Stimulated activated CD4-positive, alpha-beta T cell treated with anti-CD3 and anti-CD28 coated beads, TNF-alpha, amount 100 ng/mL, for 24 hours (primary cell): ENCODE results near the gene LHFPL6.
"Not testable (repeated sequence)": the region's sequence is repeated elsewhere in the genome, so short reads cannot be mapped to it uniquely, and the experiment has no call there.

Source experiments
- DNase-seq, 3 experiments: peaks; one replicate each; pipeline ENCODE4 v3.0.0-alpha.2; 2020; ENCODE audit warnings: low read depth in 3 of 3

Gene LHFPL6

DNA sequence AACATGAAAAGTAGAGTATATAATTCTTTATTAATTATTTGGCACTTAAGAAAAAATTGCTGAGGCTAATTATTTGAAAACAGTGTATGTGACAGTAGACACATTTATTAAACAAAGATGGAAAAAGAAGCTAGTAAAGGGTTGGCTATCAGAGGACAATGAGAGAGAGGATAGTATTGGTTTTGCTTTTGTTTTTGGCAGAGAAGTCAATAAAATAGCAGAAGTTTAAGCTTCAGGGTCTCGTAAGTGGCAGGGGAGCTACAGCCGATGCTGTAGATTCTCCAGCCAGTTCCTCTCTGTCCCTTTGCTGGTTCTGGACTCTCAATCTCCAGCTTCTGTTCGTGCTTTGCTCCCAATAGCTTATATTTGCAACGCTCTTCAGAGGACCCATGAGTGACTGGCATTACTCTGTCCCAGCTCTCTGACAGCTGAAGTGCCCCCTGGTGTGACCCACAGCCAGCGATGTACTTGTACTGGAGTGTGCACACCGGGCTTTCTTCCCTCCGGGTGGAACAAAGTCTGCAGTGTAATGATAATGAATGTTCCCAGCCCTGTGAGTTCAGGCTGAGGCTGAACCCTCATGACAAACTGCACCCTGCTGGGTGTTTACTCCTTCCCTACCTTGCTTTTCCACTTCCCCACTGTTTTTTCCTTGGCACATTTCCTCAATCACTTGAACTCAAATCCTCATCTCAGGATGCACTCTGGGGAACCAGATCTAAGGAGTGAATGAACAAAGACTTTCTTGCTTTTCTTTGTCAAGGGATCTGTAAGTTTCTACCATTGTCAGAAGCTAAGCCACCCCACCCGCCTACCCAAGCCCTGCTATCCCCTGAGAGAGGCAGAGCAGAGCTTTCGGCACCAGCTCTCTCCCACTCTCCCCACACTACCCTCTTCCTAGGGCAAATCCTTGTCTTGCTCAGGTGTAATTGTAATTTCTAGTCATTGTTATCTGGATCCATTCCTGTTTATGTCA is 254.8 kb downstream of the LHFPL6 start:
- no peak for DNase-seq

DNA sequence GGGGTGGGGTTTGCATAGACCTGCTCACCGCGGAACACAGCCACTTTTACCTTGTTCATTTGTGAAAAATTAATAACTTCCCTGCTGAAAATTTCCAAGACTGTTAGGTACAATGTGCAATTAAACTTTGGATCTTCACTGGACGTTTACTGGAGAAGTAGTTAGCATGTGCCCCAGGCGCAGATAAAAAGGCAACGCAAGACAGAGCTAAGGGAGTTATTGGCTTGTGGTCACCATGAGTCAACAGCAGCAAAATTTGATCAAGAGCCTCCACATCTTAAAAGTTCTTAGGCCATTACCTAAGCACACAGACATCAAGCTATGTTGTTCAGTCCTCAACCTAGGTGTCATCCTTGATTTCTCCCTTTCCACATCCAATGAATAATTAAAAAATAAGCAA is 257.0 kb downstream of the LHFPL6 start:
- no peak for DNase-seq

DNA sequence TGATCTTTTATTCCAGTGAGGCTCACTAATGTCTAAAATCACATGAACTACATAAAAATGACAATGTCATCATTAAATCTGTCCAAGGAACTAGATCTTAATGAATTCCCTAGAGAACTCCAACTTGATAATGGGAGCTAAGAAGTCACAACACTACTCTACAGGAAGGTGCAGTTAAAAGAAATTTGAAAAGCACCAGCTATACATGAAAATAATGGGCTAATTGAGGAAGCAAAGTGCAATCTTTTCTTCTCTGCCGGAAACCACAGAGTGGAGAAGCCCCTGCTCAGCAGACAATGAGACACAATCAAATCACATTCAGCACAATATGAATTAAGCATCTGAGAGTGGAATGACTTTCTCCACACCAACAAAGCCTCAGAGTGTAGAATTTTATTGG is 261.7 kb downstream of the LHFPL6 start:
- DNase-seq: no peak

DNA sequence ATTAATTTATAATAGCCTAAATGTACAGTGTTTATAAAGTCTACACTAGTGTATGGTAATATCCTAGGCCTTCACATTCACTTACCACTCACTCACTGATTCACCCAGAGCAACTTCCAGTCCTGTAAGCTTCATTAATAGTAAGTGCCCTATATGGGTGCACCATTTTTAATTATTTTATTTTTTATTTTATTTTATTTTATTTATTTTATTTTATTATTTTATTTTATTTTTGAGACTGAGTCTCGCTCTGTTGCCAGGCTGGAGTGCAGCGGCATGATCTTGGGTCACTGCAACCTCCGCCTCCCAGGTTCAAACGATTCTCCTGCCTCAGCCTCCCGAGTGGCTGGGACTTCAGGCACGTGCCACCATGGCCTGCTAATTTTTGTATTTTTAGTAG is 264.9 kb downstream of the LHFPL6 start:
- DNase-seq: not testable (repeated sequence)

DNA sequence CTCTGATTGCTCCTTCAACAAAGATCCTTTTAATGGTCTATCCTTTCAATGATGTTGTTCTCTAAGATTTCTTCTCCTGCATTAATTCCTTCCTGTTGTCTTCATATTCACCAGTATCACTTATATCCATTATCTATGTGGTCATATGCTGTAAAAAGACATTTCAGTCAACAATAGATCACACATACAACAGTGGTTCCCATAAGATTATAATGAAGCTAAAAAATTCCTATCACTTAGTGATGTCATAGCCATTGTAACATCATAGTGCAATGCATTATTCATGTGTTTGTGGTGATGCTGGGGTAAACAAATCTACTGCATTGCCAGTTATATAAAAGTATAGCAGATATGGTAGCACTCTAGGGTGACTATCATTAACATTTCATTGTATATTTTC is 266.1 kb downstream of the LHFPL6 start:
- DNase-seq: no peak

DNA sequence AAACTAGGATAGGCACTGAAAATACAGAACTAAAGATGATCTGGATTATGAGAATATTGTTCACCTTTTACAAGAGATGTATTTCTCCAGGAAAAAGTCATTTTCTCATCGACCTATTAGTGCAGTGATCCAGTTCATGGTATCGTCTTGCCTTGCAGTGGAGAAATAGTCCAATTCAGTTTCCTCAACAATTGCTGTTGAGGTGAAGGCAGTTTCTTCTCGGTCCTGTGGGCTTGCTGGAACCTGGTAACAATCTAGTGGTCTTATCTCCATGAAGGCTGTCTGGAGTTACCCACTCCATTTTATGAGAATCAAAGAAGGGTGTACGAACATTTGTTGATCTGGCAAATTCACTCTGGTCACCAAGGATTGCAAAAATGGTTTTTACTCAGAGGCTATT is 266.8 kb downstream of the LHFPL6 start:
- DNase-seq: no peak

DNA sequence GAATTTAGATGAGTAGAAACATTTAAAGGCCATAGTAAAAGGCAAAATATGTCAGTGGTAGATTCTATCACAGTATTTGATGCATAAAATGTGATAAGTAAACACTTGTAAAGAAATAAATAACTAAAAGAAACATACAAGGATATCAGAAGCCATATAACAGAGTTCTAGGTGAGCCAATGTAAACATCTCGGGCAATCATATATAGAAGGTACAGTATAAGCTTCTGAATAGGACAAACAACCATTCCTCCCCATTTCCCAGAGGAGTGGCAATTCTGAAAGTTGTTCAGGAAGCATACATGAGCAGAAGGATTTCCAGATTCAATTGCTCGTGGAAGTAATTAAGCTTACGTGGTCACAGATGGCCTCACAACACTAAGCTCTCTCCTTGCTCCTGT is 267.3 kb downstream of the LHFPL6 start:
- DNase-seq: no peak

DNA sequence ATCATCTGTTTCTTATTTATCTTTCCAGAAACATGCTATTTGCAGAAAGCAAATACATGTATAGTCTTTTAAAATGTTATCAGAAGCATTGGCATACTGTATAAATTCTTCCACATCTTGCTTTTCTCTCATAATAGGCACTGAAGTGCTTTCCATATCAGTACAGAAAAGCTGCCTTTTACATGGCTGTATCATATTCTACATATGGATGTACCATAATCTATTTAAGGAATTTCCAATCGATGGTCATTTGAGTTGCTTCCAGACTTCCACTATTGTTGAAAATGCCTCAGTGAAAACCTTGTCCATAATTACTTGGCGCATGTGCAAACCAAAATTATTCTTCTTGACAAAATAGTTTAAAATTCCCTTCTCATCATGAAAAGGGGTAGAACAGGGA is 272.5 kb downstream of the LHFPL6 start:
- no peak for DNase-seq

DNA sequence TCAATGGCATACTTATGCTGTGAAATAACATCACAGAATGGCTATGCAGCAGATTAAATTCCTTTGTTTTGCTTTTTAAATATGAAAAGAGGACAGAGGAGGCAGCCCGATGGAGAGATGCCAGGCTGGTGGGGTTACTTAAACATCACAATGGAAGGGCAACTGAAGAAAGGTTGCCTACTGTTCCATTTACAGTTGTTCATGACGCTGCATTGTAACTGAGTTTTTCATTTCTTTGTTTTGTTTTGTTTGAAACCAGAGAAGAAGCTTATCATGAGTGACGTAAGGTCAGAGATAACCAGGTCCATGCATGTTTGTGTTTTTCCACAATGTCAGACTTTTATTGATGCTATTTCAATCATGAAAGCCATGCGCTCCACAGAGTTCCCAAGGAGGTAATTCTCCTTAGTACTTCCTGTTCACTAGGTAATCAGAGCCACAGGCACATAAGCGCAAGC is 273.8 kb downstream of the LHFPL6 start:
- no peak for DNase-seq

DNA sequence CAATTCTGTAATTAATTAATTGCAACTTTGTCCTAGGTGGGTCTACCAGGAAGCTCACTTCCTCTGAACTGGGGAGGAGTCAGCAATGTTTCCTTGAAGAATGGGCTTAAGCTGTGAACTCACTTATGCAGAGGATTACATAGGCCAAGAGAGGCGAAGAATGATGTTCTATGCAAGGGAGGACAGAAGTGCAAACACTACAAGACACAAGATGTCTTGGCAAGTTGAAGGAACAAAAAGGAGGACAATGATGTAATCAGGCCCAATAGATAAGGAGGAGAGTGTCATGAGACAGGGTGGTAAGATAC is 275.9 kb downstream of the LHFPL6 start:
- no peak for DNase-seq

DNA sequence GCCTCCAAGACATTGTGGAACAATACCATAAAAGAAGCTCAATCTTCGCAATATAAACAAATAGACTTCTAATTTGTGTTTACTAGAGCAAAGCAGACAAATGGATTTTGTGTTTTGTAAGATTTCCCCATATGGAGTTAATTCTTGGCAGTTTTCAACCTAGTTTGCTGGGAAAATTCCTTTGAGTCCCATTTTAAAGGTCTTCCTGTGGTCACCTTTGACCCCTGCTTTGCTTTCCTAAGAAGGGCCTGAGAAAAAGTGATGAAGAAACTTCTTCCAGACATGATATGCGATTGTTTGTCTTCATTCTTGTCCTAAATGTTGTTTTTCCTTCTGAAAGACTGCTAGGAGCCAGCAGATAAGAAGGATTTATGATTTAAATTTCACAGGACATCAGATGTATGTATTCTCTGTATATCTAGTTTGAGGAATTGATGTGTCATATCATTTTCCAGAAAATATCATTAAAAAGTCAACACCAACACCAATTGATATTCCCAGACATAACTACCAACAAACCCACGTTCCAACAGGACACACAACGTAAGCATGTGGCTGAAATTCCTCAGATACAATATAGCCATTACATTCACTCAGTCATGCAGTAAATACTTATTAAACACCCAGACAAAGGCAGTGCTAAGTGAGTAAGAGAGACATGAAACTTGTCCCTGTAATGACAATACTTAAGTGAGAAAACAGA is 276.4 kb downstream of the LHFPL6 start:
- no peak for DNase-seq

DNA sequence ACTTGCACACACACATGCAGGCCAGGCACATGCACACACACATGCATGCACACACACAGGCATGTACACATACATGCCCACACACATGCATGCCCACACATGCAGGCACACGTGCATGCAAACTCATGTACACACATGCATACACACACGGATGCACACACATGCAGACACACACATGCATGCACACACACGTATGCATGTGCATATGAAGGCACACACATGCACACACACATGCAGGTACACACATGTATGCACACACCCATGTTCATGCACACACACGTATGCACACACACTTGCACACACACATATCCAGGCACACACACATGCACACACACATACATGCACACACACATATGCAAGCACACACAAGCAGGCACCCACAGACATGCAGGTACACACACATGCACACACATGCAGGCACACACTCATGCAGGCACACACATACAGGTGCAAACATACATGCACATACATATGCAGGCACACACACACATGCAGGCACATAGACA is 278.1 kb downstream of the LHFPL6 start:
- DNase-seq: no peak

DNA sequence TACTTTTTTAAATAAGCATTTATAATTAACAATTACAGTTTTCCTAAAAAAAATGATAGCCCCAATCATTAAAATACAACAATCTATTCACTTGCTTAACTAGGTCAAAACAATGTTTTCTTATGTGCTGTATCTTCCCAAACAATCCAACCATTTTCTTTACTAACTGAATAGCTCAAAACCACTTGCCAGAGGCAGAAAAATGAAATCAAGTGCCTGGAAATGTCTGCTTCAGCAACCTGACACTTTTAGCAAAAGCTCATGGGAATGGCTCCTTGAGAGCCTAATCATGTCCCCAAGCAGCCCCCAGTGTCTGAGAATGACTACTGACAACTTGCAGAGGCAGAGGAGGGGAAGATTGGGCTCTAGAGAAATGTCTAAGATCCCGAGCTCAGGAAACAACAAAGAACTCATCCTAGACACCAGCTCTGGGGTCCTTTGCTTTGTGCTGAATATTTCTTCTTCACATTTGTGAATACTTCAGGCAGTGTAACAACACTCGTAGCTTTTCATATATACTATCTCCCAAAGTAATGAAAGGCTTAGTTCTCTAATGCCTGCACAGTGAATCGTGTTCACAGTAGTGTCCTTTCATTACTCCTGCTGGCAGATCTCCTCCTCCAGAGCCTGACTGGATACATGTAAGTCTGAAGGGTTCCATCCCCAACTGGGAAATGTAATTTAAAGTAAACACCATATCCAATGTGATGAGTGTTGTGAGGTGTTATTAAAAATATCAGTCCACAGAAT is 280.0 kb downstream of the LHFPL6 start:
- no peak for DNase-seq

DNA sequence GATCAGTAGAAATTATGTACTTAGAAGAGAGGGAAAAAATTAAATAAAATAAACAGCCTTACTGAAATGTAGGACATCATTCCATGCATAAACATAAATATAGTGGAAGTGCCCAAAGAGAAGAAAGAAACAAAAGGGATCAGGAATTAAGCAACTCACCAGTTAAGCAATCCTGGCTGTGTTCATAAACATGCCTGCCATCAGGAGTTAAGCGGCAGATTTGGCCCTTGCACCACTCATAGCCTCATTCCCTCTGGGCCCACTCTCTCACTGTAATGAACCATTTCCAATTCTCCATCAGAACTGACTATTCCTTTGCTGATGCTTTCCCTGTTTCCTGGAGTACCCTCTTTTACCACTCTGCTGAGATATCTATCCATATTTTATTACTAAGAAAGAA is 281.4 kb downstream of the LHFPL6 start:
- DNase-seq: no peak

DNA sequence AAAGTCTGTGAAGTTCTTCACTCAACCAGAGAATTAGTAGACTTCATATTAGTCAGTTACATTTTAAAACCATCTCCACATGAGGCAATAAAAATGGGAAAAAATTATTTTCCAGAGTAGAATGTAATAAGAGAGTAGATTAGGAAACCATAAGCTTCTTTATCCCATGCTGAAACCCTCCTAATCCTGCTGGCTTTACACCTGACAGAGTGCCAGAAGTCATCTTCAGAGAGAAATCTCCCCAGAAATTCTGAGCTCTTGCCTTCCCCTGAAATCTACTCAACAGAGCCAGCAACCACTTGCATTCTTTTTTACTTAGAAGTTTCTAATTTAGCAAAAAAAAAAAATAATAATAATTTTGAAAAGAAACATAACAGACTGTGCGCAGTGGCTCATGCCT is 284.8 kb downstream of the LHFPL6 start:
- DNase-seq: no peak

DNA sequence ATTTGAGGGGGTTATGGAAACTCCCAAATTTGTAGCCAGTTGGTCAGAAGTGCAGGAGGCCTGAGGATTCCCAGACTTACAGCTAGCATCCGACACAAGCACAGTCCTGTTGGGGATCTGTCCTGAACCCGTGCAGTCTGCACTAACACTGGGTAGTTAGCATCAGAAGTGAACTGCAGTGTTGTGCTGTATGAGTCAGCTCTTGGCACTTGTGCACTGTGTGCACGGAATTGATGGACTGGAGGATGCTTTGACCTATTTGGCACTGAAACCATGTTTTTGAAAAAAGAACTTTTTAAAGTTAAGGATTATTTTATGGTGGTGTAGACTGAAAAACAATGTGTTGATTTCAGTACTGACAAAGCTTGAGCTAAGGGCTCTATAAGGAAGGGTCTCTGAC is 285.7 kb downstream of the LHFPL6 start:
- no peak for DNase-seq

DNA sequence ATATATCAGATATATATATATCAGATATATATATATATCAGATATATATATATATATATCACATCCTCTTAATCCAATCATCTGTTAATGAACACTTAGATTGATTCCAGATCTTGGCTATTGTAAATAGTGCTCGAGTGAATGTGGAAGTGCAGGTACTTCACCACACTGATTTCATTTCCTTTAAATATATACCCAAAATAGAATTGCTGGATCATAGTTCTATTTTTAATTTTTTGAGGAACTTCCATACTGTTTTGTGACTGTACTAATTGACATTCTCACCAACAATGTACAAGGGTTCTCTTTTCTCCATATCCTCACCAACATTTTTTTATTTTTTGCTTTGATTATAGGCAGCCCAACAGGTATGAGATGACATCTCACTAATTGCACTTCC is 287.2 kb downstream of the LHFPL6 start:
- no peak for DNase-seq

DNA sequence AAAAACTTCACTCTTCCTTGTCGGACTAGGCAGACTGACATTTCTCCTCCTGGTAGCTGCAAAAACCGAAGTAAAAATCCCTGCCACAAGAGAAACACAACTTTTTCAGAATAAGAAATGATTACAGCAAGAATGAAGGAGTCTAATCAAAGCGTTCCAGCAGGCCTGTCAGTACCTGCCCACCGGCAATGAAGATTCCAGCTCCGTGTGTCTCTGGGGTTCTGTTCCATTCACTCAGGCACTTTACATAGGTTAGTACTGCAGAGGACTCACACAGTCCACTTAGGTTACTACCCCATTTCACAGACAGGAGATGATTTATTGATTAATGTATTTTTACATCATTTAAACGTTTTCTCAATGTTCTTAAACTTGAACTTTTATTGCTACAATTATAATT is 289.3 kb downstream of the LHFPL6 start:
- no peak for DNase-seq

DNA sequence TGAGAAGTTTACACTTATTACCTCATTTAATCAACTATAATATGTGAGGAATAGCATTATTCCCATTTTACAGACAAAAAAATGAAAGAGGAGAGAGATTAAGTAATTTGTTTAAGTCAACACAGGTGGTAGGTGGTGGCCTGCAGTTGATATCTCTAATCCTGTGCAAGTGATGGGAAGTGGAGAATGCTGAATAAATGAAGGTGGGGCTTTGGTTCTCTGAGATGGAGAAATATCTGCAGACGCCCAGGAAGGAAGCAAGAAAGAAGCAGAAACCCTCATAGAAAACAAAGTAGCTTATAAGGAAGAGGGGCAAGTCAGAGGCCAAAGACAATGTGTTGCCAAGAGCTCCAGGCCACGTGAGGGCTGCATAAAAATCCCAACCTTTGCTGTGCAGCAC is 290.4 kb downstream of the LHFPL6 start:
- no peak for DNase-seq

DNA sequence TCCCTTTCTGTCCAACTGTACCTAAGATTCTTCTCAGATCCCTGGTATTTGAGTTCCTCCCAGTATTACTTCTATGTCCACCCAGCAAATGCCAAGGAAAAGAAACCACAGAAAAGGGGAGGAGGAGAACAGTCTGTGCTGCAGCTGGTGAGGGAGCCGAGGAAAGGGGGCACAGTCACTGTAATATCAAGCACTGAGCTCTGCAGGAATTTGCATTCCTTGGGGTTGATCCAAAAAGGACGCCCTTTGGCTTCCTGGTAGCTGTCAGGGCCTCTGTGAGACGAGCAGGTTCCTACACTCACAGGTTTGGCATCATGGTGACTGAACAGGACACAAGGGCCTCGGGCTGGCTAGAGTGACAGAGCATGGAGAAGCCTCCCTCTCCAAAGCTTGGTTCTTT is 291.4 kb downstream of the LHFPL6 start:
- no peak for DNase-seq

DNA sequence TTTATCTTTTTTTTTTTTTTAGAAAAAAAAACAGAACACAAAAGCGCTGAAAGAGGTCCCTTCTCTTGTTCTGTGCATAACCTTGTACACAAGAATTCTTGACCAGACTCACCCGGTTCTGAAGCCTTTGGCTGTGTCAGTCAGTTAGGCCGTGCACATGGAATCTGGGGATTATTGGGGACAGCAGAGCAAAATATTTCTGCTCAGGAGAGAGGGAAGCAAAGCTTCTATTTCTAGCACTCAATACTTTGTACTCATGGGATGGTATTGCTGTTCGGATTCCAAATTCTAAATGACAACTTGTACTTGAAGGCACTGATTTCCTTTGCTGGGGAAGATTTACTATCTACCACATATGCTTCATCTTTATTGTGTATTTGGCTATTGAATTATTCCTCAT is 292.0 kb downstream of the LHFPL6 start:
- DNase-seq: no peak
